HEK293T (cell line): ENCODE results near the gene CD164L2.

Experiments used
- FOXK2 ChIP-seq: fragments of 450-650 bp; IDR thresholded peaks from 2 replicates; pipeline ENCODE4 v1.6.1; 2016; ENCODE audit warnings: mild to moderate bottlenecking
- NFRKB ChIP-seq: fragments of 450-650 bp; IDR thresholded peaks from 2 replicates; pipeline ENCODE4 v1.6.1; 2016; ENCODE audit warnings: mild to moderate bottlenecking, moderate library complexity

- TF ChIP-seq NFRKB (no peak), FOXK2 (no peak)
Measured at GRCh38 chr1:27379564-27380122, 3.5 kb downstream of the CD164L2 start.
